ENCODE measurements around the gene PGLYRP3.
A peak's percentile ranks its signal among the peaks of the same experiment; 100 is the strongest.

Gene PGLYRP3, protein sequence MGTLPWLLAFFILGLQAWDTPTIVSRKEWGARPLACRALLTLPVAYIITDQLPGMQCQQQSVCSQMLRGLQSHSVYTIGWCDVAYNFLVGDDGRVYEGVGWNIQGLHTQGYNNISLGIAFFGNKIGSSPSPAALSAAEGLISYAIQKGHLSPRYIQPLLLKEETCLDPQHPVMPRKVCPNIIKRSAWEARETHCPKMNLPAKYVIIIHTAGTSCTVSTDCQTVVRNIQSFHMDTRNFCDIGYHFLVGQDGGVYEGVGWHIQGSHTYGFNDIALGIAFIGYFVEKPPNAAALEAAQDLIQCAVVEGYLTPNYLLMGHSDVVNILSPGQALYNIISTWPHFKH

DNA sequence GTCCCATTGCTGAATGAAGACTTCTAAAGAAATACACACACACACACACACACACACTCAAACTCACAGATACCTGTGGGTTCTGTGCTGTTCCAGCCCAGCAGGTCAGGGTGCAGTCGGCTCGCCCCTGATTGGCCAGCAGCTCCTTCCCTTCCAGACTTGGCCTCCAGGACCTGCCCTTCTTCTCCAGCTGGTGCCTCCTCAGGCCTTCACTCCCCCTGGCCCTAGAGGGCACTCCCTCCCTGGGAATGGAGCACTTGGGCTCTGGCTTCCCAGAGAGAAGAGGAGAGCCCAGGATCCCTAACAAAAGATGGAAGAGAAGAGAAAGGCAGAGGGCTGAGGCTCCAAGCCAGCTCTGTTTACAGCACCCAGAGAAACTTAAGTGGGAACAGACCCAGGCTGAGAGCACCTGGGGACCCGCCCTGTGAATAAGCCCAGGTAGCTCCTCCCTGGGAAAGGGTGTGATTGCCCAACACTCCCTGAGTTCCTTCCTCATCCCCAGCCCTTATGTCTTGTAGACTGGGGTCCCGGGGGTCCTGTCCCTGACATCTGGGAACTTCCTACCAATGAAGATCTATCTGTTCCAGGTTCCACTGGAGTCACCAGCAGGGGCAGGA lies at the start of gene PGLYRP3:
PGLYRP3 (minus strand) TSS at position 383 of the 617 bp plus-strand sequence. CDS start 2,287 bp downstream, outside the sequence.
- no peak for DNase-seq (ENCODE audit: low read depth in 2 of 2)

DNA sequence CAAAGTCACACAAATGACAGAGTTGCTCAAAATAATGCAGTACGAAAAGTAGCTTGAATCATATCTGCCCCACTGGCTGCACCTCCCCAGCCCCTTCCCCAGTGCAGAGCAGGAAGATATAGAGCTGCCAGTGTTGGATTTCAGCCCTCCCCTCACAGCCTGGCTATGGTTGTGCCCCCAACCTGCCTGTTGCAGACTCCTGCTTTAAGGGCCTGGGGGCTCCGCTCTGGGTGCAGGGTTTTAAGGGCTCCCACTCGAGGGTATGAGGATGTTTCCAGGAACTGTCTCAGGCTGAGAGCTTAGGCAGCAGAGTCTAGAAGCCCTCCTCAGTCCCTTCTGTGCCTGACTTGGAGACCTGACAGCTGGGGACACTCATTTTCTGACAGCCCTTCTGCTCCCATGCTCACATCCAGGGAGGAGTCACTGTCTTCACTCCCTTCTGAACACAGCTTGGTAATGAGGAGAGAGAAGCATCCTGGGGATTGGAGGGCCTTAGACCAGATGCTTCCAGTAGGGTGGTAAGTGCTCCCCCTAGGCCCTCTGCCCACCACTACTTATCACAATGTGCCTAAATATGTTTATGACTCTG lies 49.5 kb upstream of the PGLYRP3 start:
- no peak for DNase-seq (ENCODE audit: low read depth in 2 of 2)

DNA sequence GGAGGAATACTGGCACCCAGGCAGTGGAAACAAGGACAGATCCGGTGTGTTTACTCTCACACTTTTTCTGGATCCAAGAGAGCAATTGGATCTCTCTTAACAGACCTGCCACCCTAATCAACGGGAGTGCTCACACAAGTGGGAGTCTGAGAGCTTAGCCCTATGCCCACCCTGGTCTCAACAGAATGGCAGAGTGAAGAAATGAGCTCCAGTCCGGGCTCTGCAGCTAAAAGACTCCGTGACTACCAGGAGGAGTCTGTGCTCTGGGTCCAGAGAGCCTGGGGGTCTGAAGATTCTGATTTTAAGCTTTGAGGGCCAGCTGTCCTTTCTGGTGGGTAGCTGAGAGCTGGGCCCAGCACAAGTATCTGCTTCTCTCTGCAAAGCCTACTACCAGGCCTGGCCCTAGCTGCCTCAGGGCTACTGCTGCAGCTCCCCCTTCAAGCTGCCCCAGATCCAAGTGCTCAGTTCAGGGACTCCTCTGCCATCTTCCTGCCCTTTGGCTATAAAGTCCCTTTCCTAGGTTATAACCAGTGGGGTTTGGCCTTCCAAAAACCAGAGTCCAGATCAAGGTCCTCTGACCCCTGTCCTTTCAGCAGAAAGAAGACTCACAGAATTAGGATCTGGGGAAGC lies 48.8 kb upstream of the PGLYRP3 start:
- DNase-seq (ENCODE audit: low read depth in 2 of 2) = no peak

DNA sequence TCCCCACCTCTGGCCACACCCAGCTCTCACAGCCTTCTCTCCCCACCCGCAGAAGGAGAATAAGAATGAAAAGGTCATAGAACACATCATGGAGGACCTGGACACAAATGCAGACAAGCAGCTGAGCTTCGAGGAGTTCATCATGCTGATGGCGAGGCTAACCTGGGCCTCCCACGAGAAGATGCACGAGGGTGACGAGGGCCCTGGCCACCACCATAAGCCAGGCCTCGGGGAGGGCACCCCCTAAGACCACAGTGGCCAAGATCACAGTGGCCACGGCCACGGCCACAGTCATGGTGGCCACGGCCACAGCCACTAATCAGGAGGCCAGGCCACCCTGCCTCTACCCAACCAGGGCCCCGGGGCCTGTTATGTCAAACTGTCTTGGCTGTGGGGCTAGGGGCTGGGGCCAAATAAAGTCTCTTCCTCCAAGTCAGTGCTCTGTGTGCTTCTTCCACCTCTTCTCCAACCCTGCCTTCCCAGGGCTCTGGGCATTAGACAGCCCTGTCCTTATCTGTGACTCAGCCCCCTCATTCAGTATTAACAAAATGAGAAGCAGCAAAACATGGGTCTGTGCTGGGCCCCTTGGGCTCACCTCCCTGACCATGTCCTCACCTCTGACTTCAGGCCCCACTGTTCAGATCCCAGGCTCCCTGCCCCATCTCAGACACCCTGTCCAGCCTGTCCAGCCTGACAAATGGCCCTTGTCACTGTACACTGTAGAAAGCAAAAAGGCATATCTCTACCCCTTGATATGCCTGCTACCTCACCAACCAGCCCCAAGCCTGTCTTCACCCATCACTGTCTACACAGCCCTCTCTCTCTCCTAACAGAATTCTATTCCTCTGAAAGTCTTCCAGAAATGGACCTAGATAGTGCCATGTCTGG lies 48.1 kb upstream of the PGLYRP3 start:
- DNase-seq (ENCODE audit: low read depth in 2 of 2) = no peak

DNA sequence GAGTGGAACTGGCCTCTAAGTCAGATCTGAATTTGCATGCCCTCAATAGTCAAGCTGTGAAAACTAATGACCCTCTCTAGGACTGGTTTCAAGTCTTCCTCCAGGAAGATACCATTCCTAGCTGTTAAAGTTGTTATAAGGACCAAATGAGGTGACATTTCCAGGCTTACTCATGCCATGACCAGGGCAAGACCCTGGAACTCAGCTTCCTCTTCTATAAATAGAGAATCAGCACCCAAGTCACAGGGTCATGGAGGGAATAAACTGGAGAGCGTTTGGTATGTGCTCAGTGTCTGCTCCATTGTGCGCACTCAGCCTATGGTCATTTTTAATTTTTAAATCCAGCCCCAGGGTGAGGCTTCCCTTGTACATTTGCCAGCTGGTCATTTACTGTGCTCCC lies 47.4 kb upstream of the PGLYRP3 start:
- no peak for DNase-seq (ENCODE audit: low read depth in 2 of 2)

DNA sequence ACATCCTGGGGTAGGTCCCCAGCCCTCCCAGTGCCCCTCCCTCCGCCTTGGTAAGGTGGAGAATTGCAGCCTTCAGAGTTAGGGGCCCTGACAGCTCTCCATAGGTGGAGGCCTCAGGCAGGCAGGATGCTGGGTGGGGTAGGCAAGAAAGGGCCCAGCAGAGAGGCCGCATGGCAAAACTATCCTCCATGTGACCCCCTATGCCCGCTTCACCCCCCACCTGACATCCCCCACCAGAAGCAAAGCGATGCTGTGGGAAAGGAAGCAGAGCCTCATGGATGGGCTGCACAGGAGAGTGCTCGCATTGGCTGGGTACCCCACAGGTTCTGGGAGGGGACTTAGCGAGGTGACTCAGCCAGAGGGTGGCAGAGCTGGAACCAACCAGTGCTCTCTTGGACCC lies 46.5 kb upstream of the PGLYRP3 start:
- no peak for DNase-seq (ENCODE audit: low read depth in 2 of 2)

DNA sequence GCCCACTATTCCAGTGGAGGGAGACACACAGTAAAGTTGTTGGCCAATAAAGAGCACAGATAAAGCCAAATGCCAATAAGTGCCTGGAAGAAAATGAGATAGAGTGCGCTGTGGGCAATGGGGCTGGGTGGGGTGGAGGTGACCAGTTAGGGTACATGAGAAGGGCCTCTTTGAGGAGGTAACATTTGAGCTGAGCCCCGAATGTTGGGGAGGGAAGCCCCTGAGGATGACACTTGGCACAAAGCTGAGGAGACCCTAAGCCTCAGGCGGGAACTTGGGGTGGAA lies 45.9 kb upstream of the PGLYRP3 start:
- no peak for DNase-seq (ENCODE audit: low read depth in 2 of 2)

DNA sequence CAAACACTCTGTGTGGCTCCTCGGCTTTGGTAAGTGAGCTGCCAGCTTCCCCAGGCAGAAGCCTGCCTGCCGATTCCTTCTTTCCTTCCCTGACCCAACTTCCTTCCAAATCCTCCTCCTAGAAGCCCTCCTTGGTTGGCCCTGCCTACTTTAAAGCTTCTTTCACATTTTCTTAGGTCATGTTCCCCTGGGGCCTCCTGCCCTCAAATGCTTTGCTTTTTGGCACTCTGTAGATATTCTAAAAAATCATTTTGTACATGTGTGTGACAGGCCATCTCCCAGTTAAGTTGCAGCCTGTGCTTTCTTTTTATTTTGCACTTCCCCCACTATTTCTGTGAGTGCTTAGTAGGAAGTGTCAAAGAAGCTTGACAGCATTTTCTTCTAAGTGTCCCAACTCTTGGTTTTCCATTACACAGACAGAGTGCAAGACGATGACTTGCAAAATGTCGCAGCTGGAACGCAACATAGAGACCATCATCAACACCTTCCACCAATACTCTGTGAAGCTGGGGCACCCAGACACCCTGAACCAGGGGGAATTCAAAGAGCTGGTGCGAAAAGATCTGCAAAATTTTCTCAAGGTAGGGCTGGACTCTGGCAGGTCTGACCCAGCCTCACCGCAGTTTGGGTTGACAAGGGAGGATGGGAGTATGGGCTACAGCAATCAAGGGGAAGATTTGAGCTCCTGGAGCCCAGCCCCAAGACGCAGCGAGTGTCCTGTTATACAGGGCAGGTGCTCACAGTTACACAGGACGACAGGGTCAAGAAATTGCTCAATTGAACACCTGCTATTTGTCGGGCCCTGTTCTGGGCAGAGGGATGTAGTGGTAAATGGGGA lies 45.3 kb upstream of the PGLYRP3 start, which contains the start of gene S100A9:
S100A9 (plus strand) TSS at position 2 of the 838 bp plus-strand sequence; CDS start at position 432, 430 bp downstream.
- DNase-seq (ENCODE audit: low read depth in 2 of 2) = no peak

DNA sequence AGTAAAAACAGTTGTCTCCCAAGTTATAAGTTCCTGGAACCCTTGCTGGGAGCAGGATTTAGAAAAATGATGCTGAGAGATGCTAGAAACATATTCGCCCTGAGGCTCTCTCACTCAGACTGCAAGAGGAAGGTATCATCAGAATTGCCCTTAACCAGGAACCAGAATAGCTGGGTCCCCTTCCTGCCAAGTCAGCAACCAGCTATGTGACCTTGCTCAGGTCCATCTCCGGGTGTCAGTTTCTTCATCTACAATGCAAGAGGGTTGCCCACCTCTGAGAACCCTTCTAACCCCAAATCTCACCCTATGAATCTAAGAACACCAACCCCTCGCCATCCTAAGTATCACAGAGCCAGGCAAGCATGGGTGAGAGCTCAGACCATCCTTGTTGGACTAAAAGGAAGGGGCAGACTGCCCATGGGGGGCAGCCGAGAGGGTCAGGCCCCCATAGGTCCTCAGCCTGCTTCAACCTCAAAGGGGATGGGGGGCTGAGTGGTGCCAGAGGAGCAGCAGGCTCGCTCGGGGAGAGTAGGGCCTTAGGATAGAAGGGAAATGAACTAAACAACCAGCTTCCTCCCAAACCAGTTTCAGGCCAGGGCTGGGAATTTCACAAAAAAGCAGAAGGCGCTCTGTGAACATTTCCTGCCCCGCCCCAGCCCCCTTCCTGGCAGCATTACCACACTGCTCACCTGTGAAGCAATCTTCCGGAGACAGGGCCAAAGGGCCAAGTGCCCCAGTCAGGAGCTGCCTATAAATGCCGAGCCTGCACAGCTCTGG lies 44.5 kb upstream of the PGLYRP3 start:
- DNase-seq (ENCODE audit: low read depth in 2 of 2) = no peak

DNA sequence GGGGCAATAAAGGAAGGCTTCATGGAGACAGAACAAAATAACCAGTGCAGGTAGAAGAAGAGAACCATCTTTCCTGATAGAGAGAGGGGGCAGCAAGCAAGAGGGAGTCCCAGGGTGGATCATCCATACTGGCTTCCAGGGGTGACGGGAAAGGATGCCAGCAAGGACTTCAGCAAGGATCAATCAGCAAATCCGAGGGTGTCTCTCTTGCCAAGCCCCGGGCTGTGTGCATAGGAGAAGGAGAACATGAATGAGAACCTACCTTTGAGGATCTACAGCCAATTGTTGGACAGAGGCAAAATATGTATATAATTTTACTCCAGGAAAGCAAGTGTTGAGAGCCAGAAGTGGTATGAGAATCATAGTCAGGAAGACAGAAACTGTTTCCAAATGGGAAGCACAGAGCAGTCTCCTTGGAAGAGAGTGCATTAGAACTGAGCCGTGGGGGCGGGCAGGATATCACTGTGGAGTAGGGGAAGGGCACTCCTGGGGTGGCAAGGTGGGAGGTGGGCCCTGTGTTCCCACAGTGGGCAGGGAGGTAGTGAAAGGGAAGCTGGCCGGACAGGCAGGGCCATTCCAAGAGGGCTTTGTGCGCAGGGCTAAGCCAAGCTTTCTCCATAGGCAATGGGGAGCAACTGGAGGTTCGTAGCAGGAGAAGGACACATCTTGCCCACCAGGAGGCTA lies 43.8 kb upstream of the PGLYRP3 start:
- no peak for DNase-seq (ENCODE audit: low read depth in 2 of 2)

DNA sequence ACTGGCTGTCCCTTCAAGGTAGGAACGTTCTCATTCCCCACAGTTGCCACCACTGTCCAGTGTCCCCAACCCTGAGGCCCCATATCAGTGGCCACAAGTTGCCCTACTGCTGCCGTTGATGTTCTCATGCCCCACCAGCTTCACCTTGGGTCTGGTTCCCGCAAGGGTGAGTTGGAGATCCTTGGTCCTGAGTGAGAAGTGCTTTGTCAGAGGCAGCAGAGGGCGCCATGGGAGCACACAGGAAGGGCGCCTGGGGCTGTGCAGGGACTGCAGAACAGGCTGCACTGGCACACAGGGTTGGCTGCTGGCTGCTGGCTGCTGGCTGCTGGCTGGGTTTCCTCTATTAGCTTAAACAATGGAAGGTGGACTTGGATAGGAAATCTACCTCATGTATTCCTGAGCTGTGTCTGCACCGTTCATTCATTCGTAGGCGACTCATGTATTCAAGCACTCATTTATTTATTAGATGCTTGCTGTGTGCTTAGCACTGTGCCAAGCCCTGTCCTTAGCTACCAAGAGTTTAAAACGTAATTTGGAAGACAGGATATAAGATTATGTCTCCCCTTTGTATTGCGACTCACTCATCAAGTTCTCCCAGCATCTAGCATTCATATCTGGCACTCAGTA lies 42.8 kb upstream of the PGLYRP3 start:
- DNase-seq (ENCODE audit: low read depth in 2 of 2) = no peak

DNA sequence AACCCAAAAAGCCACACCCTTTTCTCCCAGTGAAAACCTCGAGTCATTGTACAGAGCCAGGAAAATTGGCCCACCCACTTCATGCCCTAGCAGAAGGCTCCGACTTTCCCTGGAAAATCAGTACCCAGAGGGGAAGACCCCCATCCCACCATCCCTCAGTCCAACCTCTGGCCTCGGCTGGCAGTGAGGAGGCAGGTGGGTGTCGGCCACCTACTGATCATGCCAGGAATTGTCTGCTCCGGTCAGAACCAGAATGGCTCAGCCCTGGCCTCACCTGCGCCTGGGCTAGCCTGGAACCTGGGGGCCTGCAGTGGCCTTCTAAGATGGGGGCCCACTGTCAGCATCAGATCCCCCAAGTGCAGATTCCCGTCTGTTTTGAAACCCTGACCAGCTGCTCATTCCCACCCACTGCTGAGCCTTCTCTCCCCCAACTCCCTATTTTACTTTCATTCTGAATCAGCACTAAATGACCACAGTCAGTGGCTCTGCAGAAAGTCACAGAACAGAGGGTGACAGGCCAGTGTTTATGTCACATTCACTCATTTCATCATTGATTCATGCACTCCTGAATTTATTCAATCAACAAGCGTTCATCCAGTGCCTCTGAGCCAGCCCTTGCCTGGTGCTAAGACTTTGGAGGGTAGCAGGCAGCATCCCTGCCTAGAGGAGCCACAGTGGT lies 41.9 kb upstream of the PGLYRP3 start:
- no peak for DNase-seq (ENCODE audit: low read depth in 2 of 2)

DNA sequence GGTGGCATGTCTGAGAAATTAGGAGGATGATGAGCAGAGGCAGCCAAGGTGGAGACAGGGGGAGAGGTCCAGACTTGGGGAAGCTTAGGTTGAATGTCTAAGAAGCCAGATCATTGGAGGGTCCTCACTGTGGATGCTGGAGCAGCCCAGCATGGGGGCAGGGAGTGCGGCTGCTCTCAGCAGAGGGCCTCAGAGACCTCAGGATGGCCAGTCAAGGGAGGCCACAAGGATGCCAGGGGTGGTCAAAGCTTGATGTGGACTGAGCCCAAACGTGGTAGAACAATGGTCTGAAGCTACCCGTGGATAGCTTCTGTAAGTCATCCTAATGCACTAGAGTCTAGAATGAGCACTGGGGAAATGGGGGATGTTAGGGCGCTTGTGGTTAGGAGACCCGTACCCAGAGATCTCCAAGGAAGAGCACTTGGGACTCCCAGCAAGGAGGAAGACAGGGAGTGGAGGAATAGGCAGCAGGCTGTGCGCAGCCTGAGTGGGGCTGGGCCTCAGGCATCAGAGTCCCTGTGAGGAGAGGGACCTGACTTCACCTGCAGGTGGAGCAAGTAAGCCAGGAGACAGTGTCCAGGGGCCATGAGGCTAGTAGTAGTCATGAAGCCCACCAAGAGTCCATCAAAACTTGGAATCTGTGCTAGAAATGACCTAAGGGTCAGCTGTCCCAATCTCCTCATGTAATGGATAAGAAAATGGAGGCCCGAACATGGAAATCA lies 40.6 kb upstream of the PGLYRP3 start:
- no peak for DNase-seq (ENCODE audit: low read depth in 2 of 2)

DNA sequence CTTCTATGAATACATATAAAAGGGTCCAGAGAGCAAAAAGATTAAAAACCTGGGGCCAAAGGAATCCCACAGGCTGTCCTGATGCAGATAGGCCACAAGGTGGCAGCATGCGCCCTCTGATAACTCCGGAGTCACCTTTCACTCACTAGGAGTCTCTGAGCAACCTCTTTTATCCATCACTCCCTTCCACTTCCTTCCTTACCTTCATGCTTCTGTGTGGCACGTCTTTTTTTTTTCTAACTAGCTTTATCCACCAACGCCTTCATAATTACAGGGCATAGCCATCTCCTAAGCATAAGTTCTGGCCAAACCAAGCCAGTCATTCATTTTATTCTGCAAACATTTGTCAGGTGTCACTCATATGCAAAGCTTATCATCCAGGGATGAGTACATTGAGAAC lies 39.8 kb upstream of the PGLYRP3 start:
- DNase-seq (ENCODE audit: low read depth in 2 of 2) = peak; percentile 19 to 41

DNA sequence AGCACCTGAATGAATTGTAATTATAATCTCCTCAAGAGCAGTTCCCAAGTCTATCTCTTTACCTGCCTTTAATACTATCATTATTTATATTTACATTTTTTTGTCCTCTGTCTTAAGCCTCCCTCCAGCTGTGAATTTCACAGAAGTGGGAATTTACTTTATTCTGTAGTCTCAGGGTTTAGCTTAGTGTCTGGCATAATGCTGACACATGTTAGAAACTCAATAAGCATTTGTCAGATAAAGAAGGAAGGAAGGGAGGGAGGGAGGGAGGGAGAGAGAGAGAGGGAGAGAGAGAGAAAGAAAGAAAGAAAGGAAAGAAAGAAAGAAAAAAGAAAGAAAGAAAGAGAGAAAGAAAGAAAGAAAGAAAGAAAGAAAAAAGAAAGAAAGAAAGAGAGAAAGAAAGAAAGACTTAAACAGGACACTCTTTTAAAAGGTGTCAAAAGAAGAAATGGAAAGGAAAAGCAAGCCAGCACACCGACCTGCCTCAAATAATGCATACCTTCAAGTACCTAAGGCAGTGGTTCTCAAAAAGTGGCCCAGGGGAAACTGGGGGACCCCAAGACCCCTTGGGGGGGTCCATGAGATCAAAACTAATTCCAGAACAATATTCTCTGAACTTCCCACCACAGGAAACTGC lies 37.7 kb upstream of the PGLYRP3 start:
- no peak for DNase-seq (ENCODE audit: low read depth in 2 of 2)

DNA sequence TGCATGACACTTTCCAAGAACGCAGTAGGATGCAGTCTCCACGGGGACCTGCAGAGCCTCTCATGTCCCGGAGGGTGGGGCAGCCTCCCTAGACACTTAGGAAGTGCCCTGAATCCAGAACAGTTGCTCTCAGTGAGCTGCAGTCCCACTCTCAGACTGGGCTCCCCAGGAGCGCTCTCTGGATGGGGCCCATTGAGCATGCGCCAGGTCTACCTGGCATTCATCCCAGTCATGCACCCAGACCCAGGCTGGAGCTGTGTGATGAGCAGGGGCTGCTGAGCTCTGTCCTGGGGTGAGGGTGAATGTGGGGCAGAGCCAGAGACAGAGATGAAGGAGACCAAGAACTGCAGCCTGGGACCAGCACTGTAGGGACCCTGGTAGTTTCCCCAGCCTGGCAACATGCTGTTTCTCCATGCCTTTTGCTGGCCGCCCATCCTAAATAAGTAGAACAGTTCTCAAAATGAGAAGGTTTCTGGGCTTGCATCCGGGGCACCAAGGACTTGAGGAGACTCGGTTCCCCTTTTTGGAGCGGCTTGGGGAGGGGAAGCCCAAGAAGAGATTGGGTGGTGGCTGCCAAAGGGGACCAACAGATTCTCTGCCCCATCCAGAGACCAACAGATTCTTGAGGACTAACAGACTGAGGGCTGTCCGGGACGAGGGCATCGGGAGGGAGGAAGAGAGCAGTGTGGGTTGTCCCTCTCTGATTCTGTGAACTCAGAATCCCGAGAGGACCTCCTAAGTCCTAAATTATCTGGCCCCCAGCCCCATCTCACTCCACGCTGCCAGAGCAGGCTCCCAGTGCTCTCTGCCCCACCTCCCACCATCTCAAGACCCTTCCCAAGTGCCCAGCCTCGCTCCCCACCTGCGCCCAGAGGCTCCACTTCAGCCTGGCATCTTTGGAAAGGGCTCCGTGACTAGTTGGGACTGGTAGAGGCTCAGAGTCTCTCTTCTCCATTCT lies 36.9 kb upstream of the PGLYRP3 start:
- no peak for DNase-seq (ENCODE audit: low read depth in 2 of 2)

All from stimulated activated CD8-positive, alpha-beta memory T cell treated with anti-CD3 and anti-CD28 coated beads, Interleukin-2, amount 100 ng/mL, for 1 hour (primary cell).